ENCODE data around the gene FADS2.

The FADS2 gene

GRCh38 chr11:61888590-61888989, 60.5 kb downstream of the FADS2 start:
- DNase-seq (ENCODE audit: low spot score): no peak

DNA sequence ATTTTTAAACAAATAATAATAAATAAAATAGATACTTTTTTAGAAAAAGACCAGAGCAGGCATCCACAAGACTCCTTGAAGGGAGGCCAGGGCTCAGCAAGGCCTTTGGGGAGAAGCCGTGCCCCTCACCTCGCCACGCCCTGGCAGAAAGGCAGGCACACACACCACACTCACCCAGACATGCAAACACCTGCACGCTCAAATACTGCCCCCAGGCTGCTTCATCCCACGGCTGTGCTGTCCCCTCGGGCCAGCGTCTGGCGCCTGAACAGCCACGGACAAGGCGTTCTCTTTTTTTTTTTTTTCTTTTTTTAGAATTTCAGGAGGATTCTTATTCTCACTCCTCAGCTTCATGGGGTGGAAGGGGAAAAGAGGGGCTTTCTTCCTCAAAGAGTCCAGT, 61.7 kb downstream of the FADS2 start:
- DNase-seq (ENCODE audit: low spot score): no peak

- DNase-seq (ENCODE audit: low spot score): peak; percentile 35
Measured at GRCh38 chr11:61890529-61891330, 62.6 kb downstream of the FADS2 start.

DNA sequence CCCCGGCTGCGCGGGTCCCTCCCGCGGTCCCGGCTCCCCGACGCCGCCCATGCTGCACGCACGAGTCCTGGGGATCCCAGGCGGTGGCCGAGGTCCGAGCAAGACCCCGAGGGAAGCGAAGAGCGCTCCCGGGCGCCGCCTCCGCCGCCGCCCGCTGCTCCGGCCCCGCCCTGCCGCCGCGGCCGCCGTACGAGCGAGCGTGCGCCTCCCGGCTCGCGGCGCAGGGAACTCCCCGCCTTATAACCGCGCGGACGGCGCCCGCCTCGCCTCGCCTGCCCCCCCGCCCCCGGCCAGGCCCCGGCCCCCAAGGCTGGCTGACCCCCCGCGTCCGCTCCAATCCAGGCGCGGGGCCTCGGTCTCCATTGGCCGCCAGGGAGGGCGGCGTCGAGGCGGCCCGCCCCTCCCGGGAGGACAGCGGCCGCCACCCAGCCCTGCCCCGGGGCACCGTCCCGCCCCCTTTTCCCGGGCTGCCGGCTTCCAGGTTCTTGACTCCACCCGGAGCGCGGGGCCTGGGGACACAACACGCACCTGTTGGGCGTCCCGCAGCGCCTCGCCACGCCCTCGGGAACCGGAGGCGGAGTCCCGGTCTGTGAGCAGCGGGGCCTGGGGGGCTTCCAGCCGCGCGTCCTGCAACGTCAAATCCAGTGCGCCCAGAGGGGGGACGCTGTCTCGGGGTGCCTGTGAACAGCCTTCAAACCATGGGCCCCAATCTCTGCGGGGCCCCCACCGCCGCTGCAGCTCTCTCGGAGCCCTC, 63.4 kb downstream of the FADS2 start, which contains the start of gene FADS3:
TSS of gene FADS3 (minus strand) at position 215 of the 754 bp plus-strand sequence. CDS start at position 51, 164 bp downstream.
- peak; percentile 82 for DNase-seq (ENCODE audit: low spot score)

DNA sequence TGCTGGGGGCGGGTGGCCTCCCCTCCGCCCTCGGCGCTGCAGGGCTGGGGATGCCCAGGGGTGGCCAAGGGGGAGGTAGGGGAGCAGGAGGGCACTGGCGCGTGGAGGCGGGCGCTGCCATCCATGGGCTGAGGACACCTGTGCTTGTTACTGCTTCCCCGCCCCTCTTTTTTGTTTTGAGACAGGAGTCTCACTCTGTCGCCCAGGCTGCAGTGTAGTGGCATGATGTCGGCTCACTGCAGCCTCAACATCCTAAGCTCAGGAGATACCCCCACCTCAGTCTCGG, 63.9 kb downstream of the FADS2 start:
- no peak for DNase-seq (ENCODE audit: low spot score)

GRCh38 chr11:61893981-61894380, 65.9 kb downstream of the FADS2 start:
- DNase-seq (ENCODE audit: low spot score): no peak

DNA sequence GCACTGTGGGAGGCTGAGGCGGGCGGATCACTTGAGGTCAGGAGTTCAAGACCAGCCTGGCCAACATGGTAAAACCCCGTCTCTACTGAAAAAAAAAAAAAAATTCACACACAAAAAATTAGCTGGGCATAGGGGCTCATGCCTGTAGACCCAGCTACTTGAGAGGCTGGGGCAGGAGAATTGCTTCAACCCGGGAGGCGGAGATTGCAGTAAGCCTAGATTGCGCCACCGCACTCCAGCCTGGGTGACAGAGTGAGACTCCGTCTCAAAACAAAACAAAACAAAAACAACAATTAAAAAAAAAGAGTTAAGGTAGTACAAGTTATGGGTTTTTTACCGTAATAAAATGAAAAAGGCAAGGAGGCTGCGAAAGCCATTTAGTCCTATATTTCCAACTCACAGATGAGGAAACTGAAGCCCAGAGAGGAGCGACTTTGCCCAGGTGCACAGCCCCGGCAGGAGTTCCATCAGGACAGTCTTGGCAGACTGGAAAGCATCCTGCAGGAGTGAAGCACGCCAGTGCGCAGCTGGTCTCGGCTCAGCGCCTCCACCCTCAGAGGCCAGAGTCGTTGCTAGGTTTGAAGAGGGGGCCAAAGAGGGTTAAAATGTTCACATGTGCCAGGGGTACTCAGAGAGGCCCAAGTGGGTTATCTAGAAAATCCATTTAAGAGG, 67.1 kb downstream of the FADS2 start:
- DNase-seq (ENCODE audit: low spot score): no peak

- no peak for DNase-seq (ENCODE audit: low spot score)
Measured at GRCh38 chr11:61895718-61896059, 67.6 kb downstream of the FADS2 start.

DNA sequence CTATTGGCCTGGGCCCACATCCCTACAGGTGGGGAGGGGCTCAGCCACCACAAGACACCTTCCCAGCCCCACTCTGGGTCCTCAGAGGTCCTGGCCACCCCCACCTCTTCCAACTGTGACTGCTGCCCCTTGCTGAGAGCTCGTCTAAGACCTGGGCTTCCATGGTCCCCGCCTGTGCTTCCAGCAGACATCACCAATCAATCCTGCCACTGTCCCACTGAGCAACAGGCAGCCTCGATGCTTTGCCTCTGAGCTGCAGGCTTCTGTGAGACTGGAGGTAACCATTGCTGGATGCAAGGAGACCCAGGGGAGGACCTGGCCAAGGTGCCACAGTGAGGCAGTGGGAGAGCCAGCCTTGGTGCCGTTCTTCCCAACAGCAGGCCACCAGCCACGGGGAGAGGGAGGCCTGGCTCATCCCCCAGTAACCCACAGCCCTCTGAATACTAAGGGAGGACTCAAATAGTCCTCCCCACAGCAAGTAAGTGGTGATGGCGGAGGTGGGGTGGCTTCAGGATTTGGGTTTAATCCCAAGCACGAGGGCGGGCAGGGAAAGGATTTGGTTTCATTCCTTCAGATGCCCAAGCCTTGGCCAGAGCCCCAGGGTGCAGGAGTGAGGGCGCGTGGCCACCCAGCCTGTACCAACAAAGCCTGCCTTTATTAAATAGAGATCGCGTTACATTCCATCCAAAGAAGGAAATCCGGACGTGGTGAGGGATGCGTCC, 68.7 kb downstream of the FADS2 start:
- no peak for DNase-seq (ENCODE audit: low spot score)

DNA sequence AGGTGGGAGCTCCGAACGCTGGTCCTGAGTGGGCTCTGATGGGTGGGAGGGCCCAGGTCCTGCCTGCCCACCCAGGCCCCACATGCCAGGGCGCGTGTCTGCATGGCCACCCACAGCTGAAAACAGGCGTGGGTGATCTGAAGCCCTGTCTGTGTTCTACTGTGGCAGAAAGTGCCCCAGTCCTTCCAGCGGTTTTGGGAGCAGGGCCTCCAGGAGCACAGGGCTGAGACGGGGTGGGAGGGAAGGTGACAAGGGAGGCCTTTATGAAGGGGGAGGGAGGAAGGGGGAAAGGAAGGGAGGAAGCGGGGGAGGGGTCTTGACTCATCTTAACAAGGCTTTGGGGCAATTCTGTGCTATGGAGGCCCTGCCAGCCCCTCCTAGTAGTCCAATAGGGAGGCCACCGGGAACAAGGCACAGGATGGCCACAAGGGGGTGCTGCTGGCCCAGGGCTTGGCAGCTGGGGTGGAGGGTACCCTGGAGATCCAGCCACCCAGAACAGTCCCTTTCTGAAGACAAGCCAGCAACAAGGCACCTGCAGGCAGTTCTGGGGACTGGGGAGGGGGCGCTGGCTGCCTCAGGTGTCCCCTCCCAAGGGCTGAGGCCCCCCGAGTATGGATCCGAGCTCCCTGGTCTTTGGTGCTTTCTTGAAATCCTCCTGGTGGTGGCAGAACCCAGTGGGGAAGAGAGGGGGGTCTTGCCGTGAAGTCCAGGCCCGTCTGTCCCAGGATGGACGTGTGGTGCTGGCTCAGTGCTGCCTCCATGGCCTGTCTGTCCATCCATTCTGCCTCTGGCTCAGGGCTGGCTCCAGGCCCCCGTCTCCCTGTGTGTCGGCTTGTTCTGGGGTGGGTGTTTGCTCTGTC, 69.5 kb downstream of the FADS2 start:
- DNase-seq (ENCODE audit: low spot score): peak; percentile 85

DNA sequence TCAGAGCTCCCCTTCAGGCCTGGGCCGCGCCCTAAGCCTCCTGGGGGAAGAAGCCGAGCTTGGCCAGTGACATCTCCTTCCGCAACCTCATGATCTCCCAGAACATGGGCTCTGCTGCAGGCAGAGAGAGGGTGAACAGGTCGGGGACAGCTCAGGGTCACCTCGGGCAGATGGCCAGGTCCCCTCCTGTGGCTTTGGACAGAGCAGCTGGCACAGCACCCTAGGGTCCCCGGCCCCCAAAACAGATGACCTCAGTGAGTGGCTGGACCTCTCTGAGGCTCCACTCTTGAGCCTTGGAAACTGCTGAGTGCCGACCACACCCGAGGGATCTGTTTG, 70.1 kb downstream of the FADS2 start:
- DNase-seq (ENCODE audit: low spot score): no peak

DNA sequence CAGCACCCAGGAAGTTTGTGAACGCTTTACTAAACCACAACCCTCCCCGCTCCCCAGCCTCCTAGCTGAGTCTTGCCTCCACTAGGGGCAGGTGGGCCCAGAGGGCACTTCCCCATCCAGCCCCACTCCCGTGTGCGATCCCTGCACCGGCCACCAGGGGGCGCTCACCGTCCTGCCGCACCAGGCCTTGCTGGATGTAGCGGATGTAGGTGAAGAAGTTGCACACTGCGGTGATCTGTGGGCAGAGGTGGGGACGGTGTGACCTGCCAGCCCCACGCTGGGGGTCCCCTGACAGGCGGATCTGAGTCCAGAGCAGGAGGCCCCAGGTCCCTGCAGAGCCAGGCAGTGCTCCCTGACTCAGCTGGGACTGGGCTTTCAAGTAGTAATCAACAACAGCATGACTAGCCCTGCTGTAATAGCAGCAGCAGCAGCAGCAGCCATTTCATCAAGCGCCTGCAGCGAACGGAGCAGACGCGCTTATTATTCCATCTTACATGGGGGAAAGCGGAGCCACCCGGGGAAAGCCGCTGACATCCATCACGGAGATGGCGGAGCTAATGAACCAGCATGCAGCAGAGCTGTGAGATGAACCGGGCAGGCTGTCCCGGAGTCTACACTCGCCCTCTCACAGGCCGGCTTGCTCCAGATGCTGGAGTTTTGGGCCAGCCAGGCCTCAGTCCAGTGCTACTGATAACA, 71.2 kb downstream of the FADS2 start:
- DNase-seq (ENCODE audit: low spot score): peak; percentile 95

- no peak for DNase-seq (ENCODE audit: low spot score)
Measured at GRCh38 chr11:61900251-61900650, 72.2 kb downstream of the FADS2 start.

GRCh38 chr11:61901397-61901796, 73.3 kb downstream of the FADS2 start:
- DNase-seq (ENCODE audit: low spot score): no peak

DNA sequence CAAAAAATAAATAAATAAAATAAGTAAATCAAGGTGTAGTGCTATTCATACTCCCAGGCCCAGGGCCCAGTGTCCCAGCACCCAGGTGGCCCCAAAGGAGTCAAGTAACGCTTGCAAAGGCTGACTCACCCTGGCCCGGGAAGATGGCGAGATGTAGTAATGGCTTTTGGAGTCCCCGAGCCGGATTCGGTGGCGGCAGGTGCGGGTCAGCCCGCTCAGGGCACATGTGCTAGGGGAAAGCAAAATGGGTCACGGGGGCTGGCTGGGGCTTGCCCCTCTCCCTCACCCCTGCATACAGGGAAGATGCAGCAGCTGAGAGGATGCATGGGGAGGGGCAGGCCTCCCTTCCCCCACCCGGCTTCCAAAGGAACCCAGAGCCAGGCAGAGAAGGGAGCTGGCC, 74.2 kb downstream of the FADS2 start:
- DNase-seq (ENCODE audit: low spot score): no peak

DNA sequence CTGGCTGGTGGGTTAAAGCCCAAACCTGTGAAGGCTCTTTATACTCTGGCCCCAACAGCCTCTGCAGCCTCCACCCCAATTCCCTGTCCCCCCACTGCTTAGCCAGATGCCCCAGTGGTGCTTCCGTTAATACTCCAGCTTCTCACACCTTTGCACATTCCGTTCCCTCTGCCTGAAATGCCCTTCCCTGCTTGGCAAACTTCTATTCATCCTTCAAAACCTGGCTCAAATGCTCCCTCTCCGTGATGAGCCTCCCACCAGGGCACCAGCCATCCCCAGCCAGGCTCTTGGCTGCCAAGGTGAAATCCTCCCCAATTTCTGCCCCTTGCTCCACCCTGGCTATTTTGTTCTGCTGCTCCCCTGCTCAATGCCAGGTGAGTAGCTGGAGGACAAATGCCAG, 75.7 kb downstream of the FADS2 start:
- DNase-seq (ENCODE audit: low spot score): no peak

GRCh38 chr11:61904539-61905048, 76.5 kb downstream of the FADS2 start:
- no peak for DNase-seq (ENCODE audit: low spot score)

- DNase-seq (ENCODE audit: low spot score): no peak
Measured at GRCh38 chr11:61905067-61905696, 77.1 kb downstream of the FADS2 start.

GRCh38 chr11:61905801-61906521, 77.9 kb downstream of the FADS2 start:
- no peak for DNase-seq (ENCODE audit: low spot score)

DNA sequence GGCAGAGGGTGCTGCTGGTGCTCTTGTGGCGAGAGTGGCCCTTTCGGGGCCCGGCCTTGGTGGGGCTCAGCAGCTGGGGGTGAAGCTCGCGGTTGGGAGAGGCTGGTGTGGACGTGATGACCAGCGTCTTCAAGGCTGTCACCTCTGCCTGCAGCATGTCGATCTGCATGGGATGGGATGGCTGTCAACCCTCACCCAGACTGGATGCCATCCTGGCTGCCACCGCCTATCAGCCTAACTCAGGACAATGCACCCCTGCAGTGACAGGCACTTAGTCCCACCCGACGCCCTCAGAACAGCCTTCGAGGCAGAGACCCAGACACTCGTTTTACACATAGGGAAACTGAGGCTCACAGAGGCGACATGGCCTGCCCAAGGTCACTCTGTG, 78.4 kb downstream of the FADS2 start:
- DNase-seq (ENCODE audit: low spot score): no peak
